HUES48 (cell line): ENCODE results near the gene PRR33.

Experiments
- H3K27ac ChIP-seq: one replicate; pipeline ENCODE4 v1.7.0; 2013; ENCODE audit warnings: low read depth, low read length, inconsistent platforms
- H3K27me3 ChIP-seq: 2 replicates; pipeline ENCODE4 v1.6.1; 2013; ENCODE audit warnings: mild to moderate bottlenecking, low read length; ENCODE audit not compliant: control insufficient read depth, insufficient read depth
- H3K36me3 ChIP-seq: 2 replicates; pipeline ENCODE4 v1.6.1; 2013; ENCODE audit warnings: low read length; ENCODE audit not compliant: control insufficient read depth, insufficient read depth
- H3K4me1 ChIP-seq: 2 replicates; pipeline ENCODE4 v1.6.1; 2013; ENCODE audit warnings: mild to moderate bottlenecking, low read length; ENCODE audit not compliant: control insufficient read depth, insufficient read depth
- H3K4me3 ChIP-seq: 2 replicates; pipeline ENCODE4 v1.5.1; 2013; ENCODE audit warnings: mild to moderate bottlenecking, low read depth, low read length
- H3K9ac ChIP-seq: 2 replicates; pipeline ENCODE4 v1.6.1; 2013; ENCODE audit warnings: mild to moderate bottlenecking, low read depth, low read length, moderate library complexity
- H3K9me3 ChIP-seq: 2 replicates; pipeline ENCODE4 v1.6.1; 2013; ENCODE audit warnings: low read length; ENCODE audit not compliant: control insufficient read depth, insufficient read depth

Gene PRR33

DNA sequence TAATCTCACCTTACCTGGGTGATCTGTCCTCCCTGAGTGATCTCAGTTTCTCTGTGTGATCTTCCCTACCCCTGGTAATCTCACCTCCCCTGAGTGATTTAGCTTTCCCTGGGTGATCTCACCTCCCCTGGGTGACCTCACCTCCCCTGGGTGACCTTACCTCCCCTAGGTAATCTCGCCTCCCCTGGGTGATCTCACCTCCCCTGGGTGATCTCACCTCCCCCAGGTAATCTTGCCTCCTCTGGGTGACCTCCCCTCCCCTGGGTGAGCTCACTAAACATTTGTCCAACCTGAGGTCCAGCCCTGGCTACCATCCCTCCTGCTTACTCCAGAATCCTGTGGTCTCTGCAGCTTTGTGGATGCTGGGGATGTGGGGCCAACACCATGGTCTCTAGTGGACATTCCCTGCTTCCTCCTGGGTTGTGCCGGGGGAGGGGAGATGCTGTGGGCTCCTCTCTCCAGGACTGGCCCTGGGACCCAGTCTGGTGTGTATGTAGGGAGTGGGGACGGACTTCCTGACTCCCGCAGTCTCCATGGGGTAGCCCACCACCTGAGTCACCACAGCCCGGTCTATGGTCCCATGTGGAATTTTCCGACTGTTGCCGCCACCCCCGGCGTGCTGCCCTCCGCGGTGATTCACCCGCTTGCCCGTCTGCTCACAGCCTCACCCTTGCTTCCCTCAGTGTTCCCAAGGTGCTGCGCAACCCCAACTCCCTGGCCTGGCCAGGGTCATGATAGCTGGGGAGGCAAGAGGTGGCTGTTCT, 28.9 kb downstream of the PRR33 start:
- Histone ChIP-seq H3K4me1 (no peaks in the 10 kb centered on the region; the same call in 1 of the 2 replicates), H3K27me3 (peaks cover 3% of the 10 kb centered on the region; the same call in 1 of the 2 replicates), H3K4me3 (no peak overlapping the region), H3K27ac (no peak overlapping the region), H3K9me3 (no peaks in the 10 kb centered on the region), H3K36me3 (no peaks in the 10 kb centered on the region), H3K9ac (no peak overlapping the region)

DNA sequence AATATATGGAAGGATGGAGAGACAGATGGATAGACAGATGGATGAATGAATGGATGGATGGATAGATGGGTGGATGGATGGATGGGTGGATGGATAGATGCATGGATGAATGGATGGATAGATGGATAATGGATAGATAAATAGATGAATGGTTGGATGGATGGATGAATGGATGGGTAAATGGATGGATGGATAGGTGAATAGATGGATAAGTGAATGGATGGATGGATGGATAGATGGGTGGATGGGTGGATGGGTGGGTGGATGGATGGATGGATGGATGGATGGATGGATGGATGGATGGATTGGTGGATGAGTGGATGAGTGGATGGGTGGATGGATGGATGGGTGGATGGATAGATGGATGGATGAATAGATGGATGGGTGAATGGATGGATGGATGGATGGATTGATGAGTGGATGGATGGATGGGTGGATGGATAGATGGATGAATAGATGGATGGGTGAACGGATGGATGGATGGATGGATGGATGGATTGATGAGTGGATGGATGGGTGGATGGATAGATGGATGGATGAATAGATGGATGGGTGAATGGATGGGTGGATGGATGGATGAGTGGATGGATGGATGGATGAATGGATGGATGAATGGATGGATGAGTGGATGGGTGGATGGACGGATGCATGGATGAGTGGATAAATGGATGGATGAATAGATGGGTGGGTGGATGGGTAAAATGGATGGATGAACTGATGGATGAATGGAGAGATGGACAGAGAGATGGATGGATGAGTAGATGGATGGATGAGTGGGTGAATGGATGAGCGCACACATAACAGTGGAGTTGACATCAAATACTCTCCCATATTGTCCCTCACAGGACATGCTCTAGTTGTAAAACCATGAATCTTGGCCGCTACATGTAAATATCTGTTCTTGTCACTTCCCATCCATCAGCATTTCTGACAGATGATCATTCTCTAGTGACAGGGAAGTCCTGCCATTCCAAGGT, 30.0 kb downstream of the PRR33 start:
- Histone ChIP-seq H3K27me3 (peaks cover 3% of the 10 kb centered on the region; the same call in 1 of the 2 replicates), H3K9ac (no peak overlapping the region), H3K4me3 (no peak overlapping the region), H3K4me1 (no peaks in the 10 kb centered on the region; the same call in 1 of the 2 replicates), H3K27ac (no peak overlapping the region), H3K9me3 (no peaks in the 10 kb centered on the region), H3K36me3 (no peaks in the 10 kb centered on the region)

DNA sequence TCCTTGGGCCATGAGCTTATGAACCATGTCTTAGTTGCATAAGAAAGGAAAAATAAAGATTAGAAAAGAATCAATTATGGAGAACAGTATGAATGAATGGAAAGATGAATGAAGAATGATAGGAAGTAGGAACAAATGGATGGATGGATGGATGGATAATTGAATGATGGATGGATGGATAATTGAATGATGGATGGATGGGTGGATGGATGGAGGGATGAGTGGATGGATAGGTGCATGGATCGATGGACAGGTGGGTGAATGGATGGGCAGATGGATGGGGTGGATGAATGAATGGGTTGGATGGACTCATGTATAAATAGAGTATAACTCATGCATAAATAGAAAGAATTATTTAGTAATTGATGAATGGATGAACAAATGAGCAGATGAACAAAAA, 31.6 kb downstream of the PRR33 start:
- Histone ChIP-seq H3K27ac (no peak overlapping the region), H3K36me3 (no peaks in the 10 kb centered on the region), H3K9ac (no peak overlapping the region), H3K9me3 (no peaks in the 10 kb centered on the region), H3K4me3 (no peak overlapping the region), H3K27me3 (peaks cover 3% of the 10 kb centered on the region; the same call in 1 of the 2 replicates), H3K4me1 (no peaks in the 10 kb centered on the region; the same call in 1 of the 2 replicates)

DNA sequence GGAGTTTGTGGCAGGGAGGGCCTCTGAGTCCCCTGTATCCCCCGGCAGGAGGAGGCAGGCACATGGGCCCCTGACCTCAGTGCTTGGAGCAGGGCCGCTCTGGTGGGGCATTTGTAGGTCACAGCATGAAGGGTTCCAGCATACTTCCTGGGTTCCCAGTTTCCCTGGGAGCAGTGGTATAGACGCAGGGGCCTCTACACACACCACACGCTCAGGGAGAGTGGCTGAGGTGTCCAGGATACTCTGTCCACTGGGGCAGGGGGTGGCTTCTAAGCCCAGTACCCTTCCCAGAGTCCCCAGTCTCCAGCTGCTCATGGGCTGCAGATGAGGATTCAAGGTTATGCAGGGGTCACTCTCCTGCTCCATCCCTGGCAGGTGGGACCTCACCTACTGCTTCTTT, 32.7 kb downstream of the PRR33 start:
- no peak overlapping the region for H3K9ac ChIP-seq
- peaks cover 3% of the 10 kb centered on the region; the same call in 1 of the 2 replicates for H3K27me3 ChIP-seq
- no peaks in the 10 kb centered on the region; the same call in 1 of the 2 replicates for H3K4me1 ChIP-seq
- no peak overlapping the region for H3K27ac ChIP-seq
- no peaks in the 10 kb centered on the region for H3K9me3 ChIP-seq
- no peak overlapping the region for H3K4me3 ChIP-seq
- no peaks in the 10 kb centered on the region for H3K36me3 ChIP-seq

DNA sequence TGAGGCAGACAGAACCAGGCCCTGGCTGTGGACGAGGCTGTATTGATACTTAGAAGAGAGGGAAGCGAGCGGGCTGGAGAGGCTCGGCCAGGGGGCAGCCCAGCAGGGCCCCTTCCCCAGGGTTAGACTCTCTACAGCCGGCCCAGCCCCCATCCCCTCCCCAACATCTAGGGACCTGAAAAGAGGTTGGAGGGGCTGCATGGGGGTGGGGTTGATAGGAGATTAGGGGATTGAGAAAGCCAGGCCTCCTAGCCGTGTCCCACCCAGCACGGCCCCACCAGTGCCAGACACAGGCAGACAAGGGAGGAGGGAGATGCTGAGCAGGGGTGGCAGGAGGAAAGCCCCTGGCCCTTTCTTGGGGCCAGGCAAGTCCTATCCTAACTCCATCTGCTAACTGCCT, 33.1 kb downstream of the PRR33 start:
- no peaks in the 10 kb centered on the region for H3K36me3 ChIP-seq

DNA sequence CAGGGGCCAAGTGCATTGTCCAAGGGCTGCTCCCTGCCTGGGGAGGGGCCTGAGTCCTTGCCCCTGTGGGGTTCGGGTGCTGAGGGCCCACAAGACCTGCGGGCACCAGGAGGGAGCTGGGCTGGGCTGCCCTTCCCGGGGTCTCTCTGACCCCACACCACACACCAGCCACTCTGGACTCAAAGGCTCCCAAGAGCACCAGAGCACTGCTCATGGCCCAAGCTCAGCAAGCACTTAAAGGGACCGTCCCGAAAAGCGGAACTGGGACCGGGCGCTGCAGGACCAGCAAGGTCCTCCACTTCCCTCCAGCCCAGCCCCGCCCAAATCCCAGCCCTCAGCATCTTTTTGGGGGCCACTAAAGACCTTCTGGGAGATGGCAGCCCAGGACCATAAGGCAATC, 33.5 kb downstream of the PRR33 start:
- Histone ChIP-seq H3K4me1 (no peaks in the 10 kb centered on the region), H3K9ac (no peak overlapping the region), H3K4me3 (no peak overlapping the region), H3K27ac (no peak overlapping the region), H3K9me3 (no peaks in the 10 kb centered on the region), H3K27me3 (peaks cover 3% of the 10 kb centered on the region; the same call in 1 of the 2 replicates), H3K36me3 (no peaks in the 10 kb centered on the region)

More for the DNA sequence above, 33.1 kb downstream of the PRR33 start:
- Histone ChIP-seq H3K4me1 (no peaks in the 10 kb centered on the region; the same call in 1 of the 2 replicates), H3K27me3 (peaks cover 3% of the 10 kb centered on the region; the same call in 1 of the 2 replicates), H3K9me3 (no peaks in the 10 kb centered on the region), H3K9ac (no peak overlapping the region), H3K27ac (no peak overlapping the region), H3K4me3 (no peak overlapping the region)

DNA sequence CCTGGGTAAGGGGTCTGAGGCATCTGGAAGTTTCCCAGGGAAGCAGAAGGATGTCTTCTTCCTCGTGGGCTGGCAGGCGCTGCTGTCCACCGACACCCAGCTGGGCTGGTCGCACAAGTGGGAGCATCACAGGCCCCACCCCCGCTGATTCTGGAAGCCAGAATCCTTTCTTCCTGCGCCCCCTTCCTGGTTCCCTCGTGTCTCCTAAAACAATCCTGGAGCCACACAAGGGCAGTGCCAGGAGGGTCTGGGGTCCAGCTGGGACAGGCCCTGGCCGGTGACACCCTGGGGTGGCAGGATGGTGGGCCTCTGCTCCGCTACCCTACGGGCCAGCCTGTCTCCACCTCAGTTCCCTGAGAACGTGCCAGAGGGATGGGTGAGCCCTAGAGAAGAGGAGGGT, 34.6 kb downstream of the PRR33 start:
- no peaks in the 10 kb centered on the region for H3K9me3 ChIP-seq
- no peak overlapping the region for H3K4me3 ChIP-seq
- no peaks in the 10 kb centered on the region for H3K4me1 ChIP-seq
- H3K27ac ChIP-seq: no peak overlapping the region
- no peak overlapping the region for H3K9ac ChIP-seq
- no peaks in the 10 kb centered on the region for H3K36me3 ChIP-seq
- no peaks in the 10 kb centered on the region for H3K27me3 ChIP-seq

DNA sequence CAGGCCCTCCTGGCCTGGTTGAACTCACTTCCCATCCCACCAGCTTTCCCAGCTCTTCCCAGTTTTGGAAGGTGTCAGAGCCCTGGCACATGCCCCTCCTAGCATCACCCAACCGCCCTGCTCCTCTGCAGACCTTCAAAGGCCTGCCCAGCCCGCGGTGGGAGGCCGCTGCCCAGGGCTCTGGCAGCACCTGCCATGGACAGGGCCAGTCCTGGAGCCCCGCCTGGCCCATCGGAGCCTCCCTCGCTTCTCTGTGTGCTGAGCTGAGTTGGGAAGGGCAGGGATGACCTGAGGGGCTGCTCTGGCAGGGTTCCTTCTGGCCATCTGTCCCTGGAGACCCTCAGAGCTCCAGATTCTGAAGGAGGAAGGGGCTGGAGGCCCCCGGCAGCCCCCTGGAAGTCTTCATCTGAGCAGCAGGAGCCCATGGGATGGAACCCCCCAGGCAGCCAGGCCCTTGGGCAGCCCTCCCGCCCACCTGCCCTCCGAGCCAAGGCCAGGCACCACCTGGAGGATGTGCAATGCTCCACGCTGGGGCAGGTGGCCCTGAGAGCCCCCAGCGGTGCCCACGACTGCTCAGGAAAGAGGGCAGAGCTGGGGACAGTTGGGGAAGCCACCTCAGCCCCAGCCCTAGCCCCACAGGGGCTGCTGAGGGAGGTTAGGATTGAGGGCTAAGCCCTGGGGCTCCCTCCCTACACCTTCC, 35.2 kb downstream of the PRR33 start:
- H3K36me3 ChIP-seq: no peaks in the 10 kb centered on the region
- no peak overlapping the region for H3K9ac ChIP-seq
- H3K27ac ChIP-seq: no peak overlapping the region
- no peaks in the 10 kb centered on the region for H3K4me1 ChIP-seq
- H3K4me3 ChIP-seq: no peak overlapping the region
- H3K27me3 ChIP-seq: no peaks in the 10 kb centered on the region
- H3K9me3 ChIP-seq: no peaks in the 10 kb centered on the region

DNA sequence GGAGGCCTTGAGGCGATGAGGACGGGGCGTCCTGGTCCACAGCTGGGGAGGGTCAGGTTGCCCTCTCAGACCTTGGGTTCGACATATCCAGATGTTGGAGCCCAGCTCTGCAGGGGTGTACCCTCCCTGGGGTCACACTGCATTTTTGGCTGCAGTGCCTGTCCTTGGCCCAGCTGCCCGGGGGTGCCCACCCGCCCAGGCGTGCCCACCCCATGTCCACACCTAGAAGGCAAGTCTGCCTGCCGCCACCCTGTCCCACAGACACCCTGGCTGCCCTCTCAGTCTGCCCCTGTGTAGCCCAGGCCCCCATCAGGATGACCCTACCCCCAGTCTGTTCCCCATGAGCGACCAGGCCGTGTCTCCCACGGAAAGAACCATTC, 35.8 kb downstream of the PRR33 start:
- Histone ChIP-seq H3K9ac (no peak overlapping the region), H3K27ac (no peak overlapping the region), H3K4me1 (no peaks in the 10 kb centered on the region), H3K36me3 (no peaks in the 10 kb centered on the region), H3K4me3 (no peak overlapping the region), H3K27me3 (no peaks in the 10 kb centered on the region), H3K9me3 (no peaks in the 10 kb centered on the region)

DNA sequence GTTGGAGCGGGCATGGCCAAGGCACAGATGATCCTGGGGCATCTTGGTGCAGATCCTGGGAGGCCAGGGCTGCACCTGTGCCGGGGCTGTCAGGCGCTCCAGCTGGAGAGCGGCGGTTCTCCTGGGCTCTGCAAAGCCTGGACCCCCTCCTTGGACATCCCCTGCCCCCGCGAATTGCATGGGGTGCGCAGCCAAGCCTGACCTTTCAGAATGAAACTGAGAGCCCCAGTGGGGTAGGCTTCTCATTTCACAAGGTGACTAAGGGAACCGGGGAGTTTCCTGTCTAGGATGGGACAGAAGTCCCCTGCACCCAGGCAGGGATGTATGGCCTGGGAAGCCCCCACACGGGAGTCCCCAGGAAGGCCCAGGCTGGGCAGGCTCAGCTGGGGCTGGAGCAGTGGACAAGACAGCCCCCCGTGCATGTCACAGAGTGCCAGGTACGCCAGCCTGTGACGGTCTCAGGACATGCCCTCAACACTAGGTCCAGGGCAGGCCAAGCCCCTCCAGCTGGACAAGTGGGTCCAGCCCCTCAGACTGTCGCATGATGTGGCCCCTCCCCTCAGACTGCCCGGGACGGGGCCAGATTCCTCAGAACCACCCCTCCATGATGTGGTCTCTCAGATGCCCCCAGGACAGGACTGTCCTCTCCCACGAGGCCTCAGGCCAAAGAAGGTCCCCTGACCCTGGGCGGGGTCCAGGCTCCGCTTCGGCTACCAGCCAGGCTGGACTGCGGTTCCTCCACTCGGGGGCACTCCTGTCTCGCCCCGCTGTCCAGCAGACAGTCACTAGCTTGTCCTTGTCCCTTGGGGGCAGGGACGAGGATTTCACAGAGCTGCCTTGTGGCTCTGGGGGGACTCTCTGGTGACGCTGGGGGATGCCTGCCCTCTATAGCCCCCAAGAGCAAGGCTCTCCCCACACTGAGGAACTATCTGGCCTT, 36.5 kb downstream of the PRR33 start:
- H3K36me3 ChIP-seq: no peaks in the 10 kb centered on the region
- no peaks in the 10 kb centered on the region for H3K27me3 ChIP-seq
- no peaks in the 10 kb centered on the region for H3K4me1 ChIP-seq
- no peak overlapping the region for H3K9ac ChIP-seq
- no peaks in the 10 kb centered on the region for H3K9me3 ChIP-seq
- H3K27ac ChIP-seq: no peak overlapping the region
- H3K4me3 ChIP-seq: no peak overlapping the region
